GM18505 (cell line): Measurements from ENCODE around the gene RAMP3.
"Not testable (repeated sequence)": the region's sequence is repeated elsewhere in the genome, so short reads cannot be mapped to it uniquely, and the experiment has no call there.

Source experiments
- ATAC-seq: cut with Tn5 transposase; IDR thresholded peaks from one replicate; pipeline ENCODE4 v1.9.1; 2021; ENCODE audit not compliant: unreplicated experiment
- POLR2A ChIP-seq: IDR thresholded peaks from 4 replicates; pipeline ENCODE4 v1.6.1; 2011; ENCODE audit warnings: borderline replicate concordance; ENCODE audit not compliant: insufficient read depth, insufficient read length; ENCODE audit errors: extremely low read depth

The RAMP3 gene

GRCh38 chr7:45157286-45157652 lies 322 bp upstream of the RAMP3 start:
- TF ChIP-seq POLR2A: no peak
- no peak for ATAC-seq

GRCh38 chr7:45158471-45158870 lies 880 bp downstream of the RAMP3 start:
- no peak for ATAC-seq
- no peak for TF ChIP-seq POLR2A

GRCh38 chr7:45159296-45159695 lies 1.7 kb downstream of the RAMP3 start:
- TF ChIP-seq POLR2A: no peak
- no peak for ATAC-seq

- no peak for TF ChIP-seq POLR2A
- no peak for ATAC-seq
Measured at GRCh38 chr7:45160417-45160881, 2.9 kb downstream of the RAMP3 start.

GRCh38 chr7:45161138-45161537 lies 3.5 kb downstream of the RAMP3 start:
- ATAC-seq: no peak
- TF ChIP-seq POLR2A: no peak

- ATAC-seq: no peak
- TF ChIP-seq POLR2A: no peak
Measured at GRCh38 chr7:45161842-45162241, 4.3 kb downstream of the RAMP3 start.

GRCh38 chr7:45162311-45162845 lies 4.8 kb downstream of the RAMP3 start:
- no peak for TF ChIP-seq POLR2A
- no peak for ATAC-seq

GRCh38 chr7:45162943-45163691 lies 5.5 kb downstream of the RAMP3 start:
- no peak for TF ChIP-seq POLR2A
- no peak for ATAC-seq

GRCh38 chr7:45163692-45164052 lies 6.1 kb downstream of the RAMP3 start:
- no peak for ATAC-seq

GRCh38 chr7:45164271-45164670 lies 6.7 kb downstream of the RAMP3 start:
- not testable (repeated sequence) for ATAC-seq

More at GRCh38 chr7:45163692-45164052, 6.1 kb downstream of the RAMP3 start:
- no peak for TF ChIP-seq POLR2A

GRCh38 chr7:45165857-45166256 lies 8.3 kb downstream of the RAMP3 start:
- TF ChIP-seq POLR2A: no peak
- ATAC-seq: no peak

- ATAC-seq: no peak
- TF ChIP-seq POLR2A: no peak
Measured at GRCh38 chr7:45171946-45172345, 14.4 kb downstream of the RAMP3 start.

GRCh38 chr7:45173596-45174327 lies 16.2 kb downstream of the RAMP3 start:
- ATAC-seq: no peak
- TF ChIP-seq POLR2A: no peak

GRCh38 chr7:45174328-45174610 lies 16.7 kb downstream of the RAMP3 start:
- TF ChIP-seq POLR2A: no peak
- ATAC-seq: no peak
